ENCODE measurements around the gene ALK. TPM values are rescaled to one million over a fixed set of nuclear protein-coding genes. Genes with fewer than 3 reads are reported as not detected.

Gene ALK
- total RNA-seq, 1 experiment from 2014 or later, result not detected

- Histone ChIP-seq H3K56ac (ENCODE audit: insufficient read length, low read depth, low read length) (no peak overlapping the region), H3K27ac (ENCODE audit: insufficient read length, low read depth, low read length) (no peak overlapping the region), H3K14ac (ENCODE audit: insufficient read depth, low read length) (no peak overlapping the region), H3K4me1 (ENCODE audit: insufficient read depth, low read length) (peaks cover 4% of the 10 kb centered on the region; the same call in 1 of the 2 replicates), H3K9me3 (ENCODE audit: control insufficient read depth, low read depth, low read length) (no peaks in the 10 kb centered on the region), H4K91ac (ENCODE audit: insufficient read length, low read depth, low read length) (no peak overlapping the region), H2AK5ac (ENCODE audit: insufficient read length, low read length) (no peak overlapping the region), H2AFZ (ENCODE audit: low read length) (no peak overlapping the region), H3K18ac (ENCODE audit: insufficient read length, low read depth, low read length) (no peak overlapping the region), H2BK20ac (ENCODE audit: low read depth, low read length, poor library complexity, severe bottlenecking) (no peak overlapping the region), H2BK15ac (ENCODE audit: low read depth, low read length) (no peak overlapping the region), H3K9ac (ENCODE audit: extremely low read depth, insufficient read length, low read length) (no peak overlapping the region), H3K4ac (ENCODE audit: low read depth, low read length) (no peak overlapping the region), H3K23ac (ENCODE audit: insufficient read length, low read depth, low read length) (no peak overlapping the region), H3K79me1 (ENCODE audit: insufficient read depth, low read depth, low read length, poor library complexity, severe bottlenecking) (no peaks in the 10 kb centered on the region), H4K20me1 (ENCODE audit: control insufficient read depth, insufficient read depth, insufficient read length) (no peaks in the 10 kb centered on the region), H3K79me2 (ENCODE audit: insufficient read depth, low read length) (no peaks in the 10 kb centered on the region), H3K27me3 (ENCODE audit: insufficient read depth, low read length) (no peaks in the 10 kb centered on the region), H4K5ac (ENCODE audit: insufficient read length, low read depth, low read length) (no peak overlapping the region), H2BK120ac (ENCODE audit: low read depth, low read length, poor library complexity, severe bottlenecking) (no peak overlapping the region), H2BK12ac (ENCODE audit: insufficient read length, low read depth, low read length) (no peak overlapping the region), H3K4me2 (ENCODE audit: insufficient read depth, insufficient read length, low read length) (no peak overlapping the region), H3T11ph (ENCODE audit: low read length) (no peak overlapping the region), H3K23me2 (ENCODE audit: insufficient read length, low read depth, low read length, poor library complexity, severe bottlenecking) (no peaks in the 10 kb centered on the region), H4K8ac (replicated peaks; ENCODE audit: insufficient read length, low read depth, low read length) (no peak overlapping the region), H2BK5ac (ENCODE audit: insufficient read length, low read length) (no peak overlapping the region)
- DNase-seq, result no peak
- Mint-ChIP-seq H3K27ac (no peak overlapping the region), H3K4me3 (no peak overlapping the region), H3K4me1 (peaks cover 11 to 16% of the 10 kb centered on the region in 2 experiments), H3K9me3 (no peaks in the 10 kb centered on the region), H3K36me3 (ENCODE audit: insufficient read depth in 1 of 3, low read depth in 3 of 3) (no peaks in the 10 kb centered on the region; a peak in 1 of 7 replicates), H3K27me3 (ENCODE audit: low read depth) (peaks cover 3% of the 10 kb centered on the region; the same call in 1 of the 2 replicates)
- TF ChIP-seq CTCF (conservative IDR thresholded peaks at IDR 0.05), result no peak
- WGBS (ENCODE audit: extremely low coverage, insufficient read length, low lambda C conversion rate), result 100% methylated on average over 1 of the region's 2 CpGs
These were observed 293.2 kb downstream of the ALK start for GRCh38 chr2:29628108-29628745.
